ENCODE results near the gene CBX4. TPM values are rescaled to one million over a fixed set of nuclear protein-coding genes. Genes with fewer than 3 reads are reported as not detected.

Gene CBX4
- total and polyA plus RNA-seq, 7 donors = 1.9 to 7.8 (median 3.3) TPM

DNA sequence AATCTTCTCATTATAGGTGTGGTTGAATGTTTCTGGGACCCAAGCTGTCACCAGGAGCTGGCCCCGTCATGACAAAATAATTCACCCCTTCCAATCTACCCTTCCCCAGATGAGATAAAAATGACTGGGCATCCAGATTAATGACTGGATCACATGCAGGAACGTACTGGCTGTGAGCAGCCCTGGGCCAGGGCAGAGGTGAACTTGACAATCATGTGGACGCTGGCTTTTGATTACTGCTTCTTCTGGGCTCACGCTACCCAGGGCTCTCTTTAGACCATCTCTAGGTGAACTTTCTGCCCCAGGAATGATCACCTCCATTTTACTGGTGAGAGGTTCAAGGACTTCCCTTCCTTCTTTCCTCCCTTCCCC, 18.3 kb downstream of the CBX4 start:
- DNase-seq = no peak
- TF ChIP-seq, protein P1, sequence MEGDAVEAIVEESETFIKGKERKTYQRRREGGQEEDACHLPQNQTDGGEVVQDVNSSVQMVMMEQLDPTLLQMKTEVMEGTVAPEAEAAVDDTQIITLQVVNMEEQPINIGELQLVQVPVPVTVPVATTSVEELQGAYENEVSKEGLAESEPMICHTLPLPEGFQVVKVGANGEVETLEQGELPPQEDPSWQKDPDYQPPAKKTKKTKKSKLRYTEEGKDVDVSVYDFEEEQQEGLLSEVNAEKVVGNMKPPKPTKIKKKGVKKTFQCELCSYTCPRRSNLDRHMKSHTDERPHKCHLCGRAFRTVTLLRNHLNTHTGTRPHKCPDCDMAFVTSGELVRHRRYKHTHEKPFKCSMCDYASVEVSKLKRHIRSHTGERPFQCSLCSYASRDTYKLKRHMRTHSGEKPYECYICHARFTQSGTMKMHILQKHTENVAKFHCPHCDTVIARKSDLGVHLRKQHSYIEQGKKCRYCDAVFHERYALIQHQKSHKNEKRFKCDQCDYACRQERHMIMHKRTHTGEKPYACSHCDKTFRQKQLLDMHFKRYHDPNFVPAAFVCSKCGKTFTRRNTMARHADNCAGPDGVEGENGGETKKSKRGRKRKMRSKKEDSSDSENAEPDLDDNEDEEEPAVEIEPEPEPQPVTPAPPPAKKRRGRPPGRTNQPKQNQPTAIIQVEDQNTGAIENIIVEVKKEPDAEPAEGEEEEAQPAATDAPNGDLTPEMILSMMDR (IDR thresholded peaks at IDR 0.05) = no peak
- intact Hi-C loops (cut with DNase I) = no loop called here
- ATAC-seq = no peak
- Histone ChIP-seq H3K27ac (no peak overlapping the region), H3K27me3 (ENCODE audit: insufficient read depth in 3 of 3, low read length in 2 of 3) (peaks cover 0 to 37% (median 9%) of the 10 kb centered on the region in 3 donors), H3K9me3 (no peaks in the 10 kb centered on the region), H3K4me1 (no peaks in the 10 kb centered on the region), H3K4me3 (no peak overlapping the region), H3K36me3 (ENCODE audit: insufficient read depth in 1 of 2, low read depth in 1 of 2) (no peaks in the 10 kb centered on the region)
- WGBS, 3 donors = 92 to 97% (median 93%) methylated on average over 4 of the region's 4 CpGs

DNA sequence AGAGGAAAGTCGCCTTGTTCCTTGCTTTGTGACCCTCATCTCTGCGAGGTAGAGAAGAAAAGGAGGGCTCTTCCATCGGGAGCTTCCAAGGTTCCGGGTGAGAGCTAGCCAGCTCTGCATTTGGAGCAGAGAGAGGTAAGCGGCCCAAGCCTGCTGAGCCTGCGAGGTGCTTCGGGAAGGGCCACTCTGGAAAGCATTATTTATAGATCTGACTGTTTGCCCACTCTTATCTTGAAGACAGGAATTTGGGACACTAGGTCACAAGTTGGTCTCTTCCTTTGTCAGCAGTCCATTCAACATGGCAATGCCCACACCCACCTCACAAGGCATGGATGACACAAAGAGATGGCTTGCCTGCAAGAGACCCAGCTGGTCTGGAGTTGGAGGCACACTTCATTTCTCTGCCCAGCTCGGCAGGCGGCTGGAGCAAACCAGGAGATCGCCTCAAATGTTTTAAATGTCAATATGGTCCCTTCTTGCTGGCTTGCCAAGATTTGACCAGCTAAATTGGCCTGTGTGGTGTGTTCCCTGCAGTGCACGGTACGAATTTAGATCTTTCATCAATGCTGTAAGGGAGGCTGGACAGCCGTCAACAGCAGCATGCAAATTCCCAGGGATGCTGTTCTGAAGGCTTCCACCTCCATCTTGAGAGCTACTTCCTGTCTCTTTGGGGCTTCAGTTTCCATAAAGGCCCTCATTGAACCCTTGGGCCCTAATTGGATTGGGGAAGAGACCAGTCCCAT, 19.5 kb downstream of the CBX4 start:
- peaks cover 0 to 43% (median 21%) of the 10 kb centered on the region in 3 donors for H3K27me3 ChIP-seq (ENCODE audit: insufficient read depth in 3 of 3, low read length in 2 of 3)

DNA sequence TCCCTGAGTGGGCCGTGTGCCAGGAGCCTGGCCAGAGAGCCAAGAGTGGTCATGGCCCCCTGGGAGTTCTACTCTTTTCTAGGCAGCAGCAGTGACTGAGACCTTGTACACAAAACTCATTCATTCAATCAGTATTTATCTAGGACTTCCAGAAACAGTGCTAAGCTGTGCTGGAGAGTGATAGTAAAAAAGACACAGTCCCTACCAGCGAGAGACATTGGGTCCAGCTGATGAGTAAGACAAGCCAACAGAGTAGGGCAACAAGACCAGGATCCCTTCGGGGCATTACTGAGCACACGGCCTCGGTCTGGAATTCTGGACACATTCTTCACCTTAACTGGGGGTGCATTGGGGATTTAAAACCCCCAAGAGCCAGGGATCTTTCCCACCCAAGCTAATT, 20.2 kb downstream of the CBX4 start:
- WGBS, 3 donors = 66 to 74% (median 68%) methylated on average over 5 of the region's 5 CpGs
- TF ChIP-seq, protein P1 (IDR thresholded peaks at IDR 0.05) = no peak
- no peaks in the 10 kb centered on the region for H3K9me3 ChIP-seq
- H3K27ac ChIP-seq = no peak overlapping the region
- H3K4me3 ChIP-seq = no peak overlapping the region
- intact Hi-C loops (cut with DNase I) = no loop called here
- ATAC-seq (no peak), DNase-seq (no peak)
- H3K4me1 ChIP-seq = peaks cover 7% of the 10 kb centered on the region
- H3K27me3 ChIP-seq (ENCODE audit: insufficient read depth in 3 of 3, low read length in 2 of 3) = peaks cover 0 to 43% (median 26%) of the 10 kb centered on the region in 3 donors
- H3K36me3 ChIP-seq (ENCODE audit: insufficient read depth in 1 of 2, low read depth in 1 of 2) = no peaks in the 10 kb centered on the region

More for the DNA sequence above, 19.5 kb downstream of the CBX4 start:
- WGBS, 3 donors = 82 to 90% (median 82%) methylated on average over 13 of the region's 13 CpGs
- Histone ChIP-seq H3K36me3 (ENCODE audit: insufficient read depth in 1 of 2, low read depth in 1 of 2) (no peaks in the 10 kb centered on the region), H3K4me1 (peaks cover 5% of the 10 kb centered on the region), H3K9me3 (no peaks in the 10 kb centered on the region), H3K4me3 (no peak overlapping the region), H3K27ac (no peak overlapping the region)
- TF ChIP-seq, protein P1 (IDR thresholded peaks at IDR 0.05) = no peak
- DNase-seq = no peak
- intact Hi-C loops (cut with DNase I) = no loop called here
- no peak for ATAC-seq

DNA sequence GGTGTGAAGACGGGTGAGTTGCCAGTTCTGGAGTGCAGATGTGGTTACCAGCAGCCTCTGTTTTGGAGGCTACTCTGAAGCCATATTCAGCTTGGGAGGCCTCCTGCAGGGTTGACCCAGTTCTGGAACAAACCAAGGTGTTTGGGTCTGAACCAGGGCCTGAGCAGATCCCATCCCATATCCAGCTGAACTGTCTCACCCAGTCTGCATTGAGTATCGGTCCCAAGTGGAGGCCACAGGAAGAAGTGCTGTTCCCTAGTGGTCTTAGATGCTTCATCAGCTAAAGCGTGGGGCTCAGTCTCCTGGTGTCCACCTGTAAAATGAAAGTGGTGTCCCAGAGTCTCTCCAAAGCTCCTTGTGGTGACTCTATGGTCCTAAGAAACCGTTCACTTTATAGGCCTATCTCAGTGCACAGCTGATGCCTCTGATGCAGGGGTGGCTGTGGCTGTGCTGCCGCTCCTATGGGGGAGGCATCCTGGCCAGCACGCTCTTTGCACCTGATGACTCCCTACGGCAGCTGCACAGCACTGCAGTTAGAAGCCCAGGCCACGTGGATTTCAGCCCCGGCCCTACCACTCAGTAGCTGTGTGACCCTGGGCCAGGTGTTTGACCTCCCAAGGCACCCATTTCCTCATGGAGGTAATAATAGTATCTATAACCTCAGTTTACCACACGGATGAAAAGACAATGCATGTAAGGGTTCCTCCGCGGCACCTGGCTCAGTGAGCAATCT, 21.0 kb downstream of the CBX4 start:
- no peak overlapping the region for H3K4me3 ChIP-seq
- TF ChIP-seq, protein P1 (IDR thresholded peaks at IDR 0.05) = no peak
- H3K4me1 ChIP-seq = peaks cover 7% of the 10 kb centered on the region
- no peak overlapping the region for H3K27ac ChIP-seq
- no peaks in the 10 kb centered on the region for H3K9me3 ChIP-seq
- WGBS, 3 donors = 91 to 95% (median 92%) methylated on average over 12 of the region's 12 CpGs
- peaks cover 0 to 46% (median 28%) of the 10 kb centered on the region in 3 donors for H3K27me3 ChIP-seq (ENCODE audit: insufficient read depth in 3 of 3, low read length in 2 of 3)
- no peak for DNase-seq
- no peaks in the 10 kb centered on the region for H3K36me3 ChIP-seq (ENCODE audit: insufficient read depth in 1 of 2, low read depth in 1 of 2)
- intact Hi-C loops (cut with DNase I) = no loop called here
- no peak for ATAC-seq

All from psoas muscle (tissue), 8 donors.